T-helper 1 cell (primary cell): ENCODE results near the gene FAM110C.
"Not testable (repeated sequence)": the region's sequence is repeated elsewhere in the genome, so short reads cannot be mapped to it uniquely, and the experiment has no call there.

Experiments
- DNase-seq, 5 donors: peaks; one replicate each; pipeline ENCODE4 v3.0.0-alpha.2; 2012 to 2020

Gene FAM110C

GRCh38 chr2:42788-43187 lies 3.5 kb downstream of the FAM110C start:
- no peak for DNase-seq

GRCh38 chr2:40465-40864 lies 5.8 kb downstream of the FAM110C start:
- no peak for DNase-seq

- DNase-seq: no peak
Observed at GRCh38 chr2:38155-38554, 8.2 kb downstream of the FAM110C start.

- DNase-seq: no peak
Observed at GRCh38 chr2:36318-36717, 10.0 kb downstream of the FAM110C start.

GRCh38 chr2:35852-36251 lies 10.5 kb downstream of the FAM110C start:
- DNase-seq: peak in 1 of 5 donors; percentile 55

GRCh38 chr2:33620-34019 lies 12.7 kb downstream of the FAM110C start:
- peak in 2 of 5 donors; percentile 17 to 87 for DNase-seq

- peak in 1 of 5 donors; percentile 78 for DNase-seq
Observed at GRCh38 chr2:32068-32467, 14.2 kb downstream of the FAM110C start.

GRCh38 chr2:29253-29652 lies 17.1 kb downstream of the FAM110C start:
- DNase-seq: no peak

- peak in 1 of 5 donors; percentile 65 for DNase-seq
Observed at GRCh38 chr2:28406-28975, 17.8 kb downstream of the FAM110C start.

- DNase-seq: no peak
Observed at GRCh38 chr2:26891-27290, 19.4 kb downstream of the FAM110C start.

- DNase-seq: no peak
Observed at GRCh38 chr2:25543-25942, 20.8 kb downstream of the FAM110C start.

GRCh38 chr2:24591-24990 lies 21.7 kb downstream of the FAM110C start:
- DNase-seq: not testable (repeated sequence)

- DNase-seq: peak in 1 of 5 donors; percentile 40
Observed at GRCh38 chr2:24107-24506, 22.2 kb downstream of the FAM110C start.

GRCh38 chr2:23283-23682 lies 23.0 kb downstream of the FAM110C start:
- DNase-seq: no peak

GRCh38 chr2:22244-22643 lies 24.1 kb downstream of the FAM110C start:
- DNase-seq: not testable (repeated sequence)

GRCh38 chr2:20259-20658 lies 26.0 kb downstream of the FAM110C start:
- not testable (repeated sequence) for DNase-seq

GRCh38 chr2:19505-19904 lies 26.8 kb downstream of the FAM110C start:
- DNase-seq: no peak

GRCh38 chr2:18402-19271 lies 27.7 kb downstream of the FAM110C start:
- no peak for DNase-seq

GRCh38 chr2:15916-16315 lies 30.4 kb downstream of the FAM110C start:
- DNase-seq: not testable (repeated sequence)

- peak; percentile 34 to 67 (median 58) for DNase-seq
Observed at GRCh38 chr2:11248-11941, 34.9 kb downstream of the FAM110C start.

GRCh38 chr2:10222-10875 lies 36.0 kb downstream of the FAM110C start:
- DNase-seq: no peak
